Measurements from ENCODE around the gene CASP6.
A peak's percentile ranks its signal among the peaks of the same experiment; 100 is the strongest.

Gene CASP6

GRCh38 chr4:109729117-109729717, 26.0 kb upstream of the CASP6 start:
- Histone ChIP-seq H3K4me3 (peak overlapping the region; percentile 64 to 87), H3K27me3 (no peaks in the 10 kb centered on the region), H3K9me3 (no peaks in the 10 kb centered on the region), H3K4me1 (peaks cover 0 to 16% (median 10%) of the 10 kb centered on the region in 4 donors), H3K36me3 (no peaks in the 10 kb centered on the region), H3K27ac (peak overlapping the region; percentile 50 to 66)
- peak in 1 of 2 donors; percentile 20 for DNase-seq
- no peak for TF ChIP-seq CTCF (IDR thresholded peaks at IDR 0.05)
- intact Hi-C loops (cut with DNase I; ENCODE audit: low total_unique reads), result no loop called here

- DNase-seq, result no peak
- TF ChIP-seq CTCF (IDR thresholded peaks at IDR 0.05), result no peak
- no peak overlapping the region for H3K27ac ChIP-seq
- no peaks in the 10 kb centered on the region for H3K36me3 ChIP-seq
- no peak overlapping the region for H3K4me3 ChIP-seq
- no peaks in the 10 kb centered on the region for H3K27me3 ChIP-seq
- peaks cover 0 to 16% (median 10%) of the 10 kb centered on the region in 4 donors for H3K4me1 ChIP-seq
- intact Hi-C loops (cut with DNase I; ENCODE audit: low total_unique reads), result no loop called here
- H3K9me3 ChIP-seq, result no peaks in the 10 kb centered on the region
Measured at GRCh38 chr4:109728385-109728784, 25.1 kb upstream of the CASP6 start.

GRCh38 chr4:109723110-109723509, 19.9 kb upstream of the CASP6 start:
- Histone ChIP-seq H3K4me1 (no peaks in the 10 kb centered on the region), H3K27ac (no peak overlapping the region), H3K9me3 (no peaks in the 10 kb centered on the region), H3K4me3 (no peak overlapping the region), H3K36me3 (no peaks in the 10 kb centered on the region), H3K27me3 (no peaks in the 10 kb centered on the region)
- DNase-seq, result no peak
- TF ChIP-seq CTCF (IDR thresholded peaks at IDR 0.05), result no peak
- intact Hi-C loops (cut with DNase I; ENCODE audit: low total_unique reads), result no loop called here

GRCh38 chr4:109722357-109722756, 19.1 kb upstream of the CASP6 start:
- no peak for DNase-seq
- no peak for TF ChIP-seq CTCF (IDR thresholded peaks at IDR 0.05)
- intact Hi-C loops (cut with DNase I; ENCODE audit: low total_unique reads), result no loop called here
- Histone ChIP-seq H3K4me1 (no peaks in the 10 kb centered on the region), H3K27ac (no peak overlapping the region), H3K9me3 (no peaks in the 10 kb centered on the region), H3K27me3 (no peaks in the 10 kb centered on the region), H3K36me3 (peaks cover 0 to 2% (median 0%) of the 10 kb centered on the region in 3 donors), H3K4me3 (no peak overlapping the region)

GRCh38 chr4:109721033-109721432, 17.8 kb upstream of the CASP6 start:
- no peaks in the 10 kb centered on the region for H3K4me1 ChIP-seq
- DNase-seq, result no peak
- H3K27ac ChIP-seq, result no peak overlapping the region
- TF ChIP-seq CTCF (IDR thresholded peaks at IDR 0.05), result no peak
- no peaks in the 10 kb centered on the region for H3K9me3 ChIP-seq
- intact Hi-C loops (cut with DNase I; ENCODE audit: low total_unique reads), result no loop called here
- peaks cover 2 to 15% (median 11%) of the 10 kb centered on the region in 3 donors for H3K36me3 ChIP-seq
- no peak overlapping the region for H3K4me3 ChIP-seq
- no peaks in the 10 kb centered on the region for H3K27me3 ChIP-seq

- Histone ChIP-seq H3K27ac (no peak overlapping the region), H3K27me3 (no peaks in the 10 kb centered on the region), H3K4me3 (no peak overlapping the region), H3K36me3 (peaks cover 4 to 24% (median 15%) of the 10 kb centered on the region in 3 donors), H3K4me1 (no peaks in the 10 kb centered on the region), H3K9me3 (no peaks in the 10 kb centered on the region)
- no peak for DNase-seq
- intact Hi-C loops (cut with DNase I; ENCODE audit: low total_unique reads), result no loop called here
- TF ChIP-seq CTCF (IDR thresholded peaks at IDR 0.05), result no peak
Measured at GRCh38 chr4:109719604-109720003, 16.4 kb upstream of the CASP6 start.
